Upper lobe of left lung (tissue), 4 donors: Measurements from ENCODE around the gene MCM9.

Experiments
- CTCF ChIP-seq, 6 experiments: fragments of 450-650 bp in 4 of 6; fragments of 200-600 bp in 2 of 6; sonication (generic) in 2 of 6; IDR thresholded peaks; one replicate each; pipeline ENCODE4 v1.5.1; 2016 to 2019; ENCODE audit warnings: antibody characterized with exemption in 6 of 6
- POLR2A ChIP-seq, 4 donors: fragments of 450-650 bp; IDR thresholded peaks; one replicate each; pipeline ENCODE4 v1.5.1; 2016 to 2017; ENCODE audit warnings: antibody characterized with exemption in 4 of 4, mild to moderate bottlenecking in 2 of 4
- POLR2AphosphoS5 ChIP-seq, 2 donors: sonication (generic); formaldehyde crosslinking; IDR thresholded peaks; one replicate each; pipeline ENCODE4 v1.5.1; 2017; ENCODE audit warnings: antibody characterized with exemption in 2 of 2

DNA sequence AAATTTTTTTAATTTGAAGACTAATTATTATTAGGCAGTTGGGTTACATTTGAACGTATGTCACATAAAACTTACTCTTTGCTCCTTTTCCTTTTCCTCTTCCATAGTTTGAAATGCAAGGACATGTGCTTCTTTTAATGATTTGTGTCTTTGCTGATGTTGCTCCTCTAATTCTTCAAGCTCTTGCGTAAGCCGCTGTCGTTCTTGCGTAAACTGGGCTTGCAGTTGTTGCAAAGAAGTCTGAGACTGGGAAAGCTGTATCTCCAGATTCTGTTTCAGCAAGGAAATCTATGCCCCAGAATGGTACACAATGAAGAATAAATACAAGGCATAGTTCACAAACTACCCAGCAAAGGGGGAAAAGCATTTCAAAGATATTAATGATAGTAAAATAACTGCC lies 45.1 kb upstream of the MCM9 start:
- TF ChIP-seq POLR2A (IDR thresholded peaks at IDR 0.05), result no peak
- no peak for TF ChIP-seq CTCF (IDR thresholded peaks at IDR 0.05)
- no peak for TF ChIP-seq POLR2AphosphoS5 (IDR thresholded peaks at IDR 0.05)
